Ascending aorta (tissue), 2 donors: ENCODE measurements around the gene MAGEF1. TPM values are rescaled to one million over a fixed set of nuclear protein-coding genes. Genes with fewer than 3 reads are reported as not detected.
A peak's percentile ranks its signal among the peaks of the same experiment; 100 is the strongest.

Source experiments
- DNase-seq, 2 donors: peaks; one replicate each; pipeline ENCODE4 v3.0.0-alpha.2; 2019; ENCODE audit warnings: low spot score in 2 of 2
- H3K27ac ChIP-seq, 2 donors: fragments of 200-600 bp; sonication (generic); one replicate each; pipeline ENCODE4 v1.5.1; 2016 to 2017; ENCODE audit warnings: mild to moderate bottlenecking in 1 of 2
- H3K27me3 ChIP-seq: fragments of 200-600 bp; sonication (generic); one replicate; pipeline ENCODE4 v1.5.1; 2017
- H3K36me3 ChIP-seq, 2 donors: fragments of 200-600 bp; sonication (generic); one replicate each; pipeline ENCODE4 v1.5.1; 2016
- H3K4me1 ChIP-seq, 2 donors: fragments of 200-600 bp; sonication (generic); one replicate each; pipeline ENCODE4 v1.5.1; 2016 to 2017; ENCODE audit warnings: mild to moderate bottlenecking in 1 of 2
- H3K4me3 ChIP-seq, 2 donors: fragments of 200-600 bp; sonication (generic); one replicate each; pipeline ENCODE4 v1.5.1; 2016 to 2017; ENCODE audit warnings: mild to moderate bottlenecking in 1 of 2
- H3K9me3 ChIP-seq, 2 donors: fragments of 200-600 bp; sonication (generic); one replicate each; pipeline ENCODE4 v1.5.1; 2016
- CTCF ChIP-seq, 3 experiments: fragments of 200-600 bp in 2 of 3; fragments of 450-650 bp in 1 of 3; sonication (generic) in 2 of 3; IDR thresholded peaks; one replicate each; pipeline ENCODE4 v1.5.1; 2016 to 2019; ENCODE audit warnings: antibody characterized with exemption in 3 of 3, mild to moderate bottlenecking in 1 of 3, moderate library complexity in 1 of 3
- intact Hi-C: fragments of 100-400 bp; cut with DNase I; formaldehyde crosslinking; loops from one replicate; pipeline ENCODE4 v1.15.1; 2023
- total RNA-seq: library from RNA; depleted of rRNA; stranded (reverse); fragments of >200 nt; gene quantifications from one replicate; pipeline ENCODE4 v1.1.0, GENCODE V29; 2016

The MAGEF1 gene
- total RNA-seq, 1 donor from 2014 or later: 5.2 TPM

GRCh38 chr3:184737641-184738505, 26.0 kb upstream of the MAGEF1 start:
- DNase-seq: peak in 1 of 2 donors; percentile 59

GRCh38 chr3:184737063-184737462, 25.2 kb upstream of the MAGEF1 start:
- Histone ChIP-seq H3K36me3 (no peaks in the 10 kb centered on the region), H3K27me3 (no peaks in the 10 kb centered on the region), H3K27ac (no peak overlapping the region), H3K4me3 (no peak overlapping the region), H3K9me3 (no peaks in the 10 kb centered on the region), H3K4me1 (no peaks in the 10 kb centered on the region)
- intact Hi-C loops: no loop called here
- no peak for TF ChIP-seq CTCF (IDR thresholded peaks at IDR 0.05)
- peak in 1 of 2 donors; percentile 18 for DNase-seq

More at GRCh38 chr3:184737641-184738505, 26.0 kb upstream of the MAGEF1 start:
- intact Hi-C loops: no loop called here
- no peaks in the 10 kb centered on the region for H3K27me3 ChIP-seq
- no peak for TF ChIP-seq CTCF (IDR thresholded peaks at IDR 0.05)
- H3K4me1 ChIP-seq: no peaks in the 10 kb centered on the region
- no peaks in the 10 kb centered on the region for H3K9me3 ChIP-seq
- H3K27ac ChIP-seq: no peak overlapping the region
- H3K4me3 ChIP-seq: no peak overlapping the region
- H3K36me3 ChIP-seq: no peaks in the 10 kb centered on the region

- Histone ChIP-seq H3K4me3 (no peak overlapping the region), H3K36me3 (no peaks in the 10 kb centered on the region), H3K27ac (no peak overlapping the region), H3K9me3 (no peaks in the 10 kb centered on the region), H3K27me3 (no peaks in the 10 kb centered on the region), H3K4me1 (no peaks in the 10 kb centered on the region)
- intact Hi-C loops: no loop called here
- peak in 1 of 2 donors; percentile 55 for DNase-seq
- TF ChIP-seq CTCF (IDR thresholded peaks at IDR 0.05): no peak
Observed at GRCh38 chr3:184734903-184735701, 23.2 kb upstream of the MAGEF1 start.

GRCh38 chr3:184733971-184734608, 22.2 kb upstream of the MAGEF1 start:
- intact Hi-C loops: no loop called here
- Histone ChIP-seq H3K4me1 (no peaks in the 10 kb centered on the region), H3K27ac (no peak overlapping the region), H3K4me3 (no peak overlapping the region), H3K27me3 (no peaks in the 10 kb centered on the region), H3K9me3 (no peaks in the 10 kb centered on the region), H3K36me3 (no peaks in the 10 kb centered on the region)
- DNase-seq: peak in 1 of 2 donors; percentile 18
- TF ChIP-seq CTCF (IDR thresholded peaks at IDR 0.05): no peak

GRCh38 chr3:184733181-184733580, 21.3 kb upstream of the MAGEF1 start:
- TF ChIP-seq CTCF (IDR thresholded peaks at IDR 0.05): no peak
- Histone ChIP-seq H3K36me3 (no peaks in the 10 kb centered on the region), H3K4me3 (no peak overlapping the region), H3K4me1 (no peaks in the 10 kb centered on the region), H3K27ac (no peak overlapping the region), H3K27me3 (no peaks in the 10 kb centered on the region), H3K9me3 (no peaks in the 10 kb centered on the region)
- DNase-seq: peak in 1 of 2 donors; percentile 27
- intact Hi-C loops: no loop called here
